GM23338 (cell line): ENCODE measurements around the gene KRT38. TPM values are rescaled to one million over a fixed set of nuclear protein-coding genes. Genes with fewer than 3 reads are reported as not detected.

Source experiments
- CREB1 ChIP-seq: fragments of 250-450 bp; sonication (Bioruptor Pico); IDR thresholded peaks from 2 replicates; pipeline ENCODE4 v1.5.0; 2020; ENCODE audit warnings: low read depth, mild to moderate bottlenecking, moderate library complexity
- CTCF ChIP-seq, 2 experiments: fragments of 200-600 bp in 1 of 2; sonication (generic) in 1 of 2; conservative IDR thresholded peaks; 2 replicates each; pipeline versions ENCODE4 v1.5.1 to v1.6.1; 2016 to 2017; ENCODE audit warnings: antibody characterized with exemption in 2 of 2, low read depth in 2 of 2, mild to moderate bottlenecking in 2 of 2, moderate library complexity in 1 of 2
- EZH2 ChIP-seq: fragments of 200-600 bp; sonication (generic); IDR thresholded peaks from one replicate; pipeline ENCODE4 v1.8.0; 2017; ENCODE audit warnings: antibody characterized with exemption, mild to moderate bottlenecking, low read depth; ENCODE audit not compliant: unreplicated experiment
- EZH2phosphoT487 ChIP-seq: fragments of 200-600 bp; sonication (generic); IDR thresholded peaks from one replicate; pipeline ENCODE4 v1.8.1; 2018; ENCODE audit warnings: antibody characterized with exemption; ENCODE audit not compliant: unreplicated experiment
- POLR2AphosphoS5 ChIP-seq: IDR thresholded peaks from 2 replicates; pipeline ENCODE4 v1.6.1; 2016; ENCODE audit warnings: antibody characterized with exemption, low read depth
- STAT1 ChIP-seq: IDR thresholded peaks from one replicate; pipeline ENCODE4 v1.6.1; 2016; ENCODE audit warnings: antibody characterized with exemption; ENCODE audit not compliant: unreplicated experiment
- polyA plus RNA-seq: library from polyadenylated mRNA; unstranded; fragments of >200 nt; fragmentation: Nextera tagmentation; extraction: Ambion mirVana; gene quantifications from 2 replicates; pipeline ENCODE4 v1.2.1, GENCODE V29; 2016
- total RNA-seq: library from RNA; depleted of rRNA; stranded (reverse); fragments of >200 nt; shearing (Covaris generic); gene quantifications from 2 replicates; pipeline ENCODE4 v1.2.3, GENCODE V29; 2014
- TF ChIP-seq, protein P1 (sequence below): IDR thresholded peaks from 2 replicates; pipeline ENCODE4 v1.6.1; 2016; ENCODE audit warnings: antibody characterized with exemption
- TF ChIP-seq, protein P2 (sequence below): fragments of 250-450 bp; sonication (Bioruptor Pico); IDR thresholded peaks from 2 replicates; pipeline ENCODE4 v1.5.0; 2020; ENCODE audit warnings: mild to moderate bottlenecking, moderate library complexity

The KRT38 gene
- total and polyA plus RNA-seq, 2 experiments from 2014 or later, result not detected

DNA sequence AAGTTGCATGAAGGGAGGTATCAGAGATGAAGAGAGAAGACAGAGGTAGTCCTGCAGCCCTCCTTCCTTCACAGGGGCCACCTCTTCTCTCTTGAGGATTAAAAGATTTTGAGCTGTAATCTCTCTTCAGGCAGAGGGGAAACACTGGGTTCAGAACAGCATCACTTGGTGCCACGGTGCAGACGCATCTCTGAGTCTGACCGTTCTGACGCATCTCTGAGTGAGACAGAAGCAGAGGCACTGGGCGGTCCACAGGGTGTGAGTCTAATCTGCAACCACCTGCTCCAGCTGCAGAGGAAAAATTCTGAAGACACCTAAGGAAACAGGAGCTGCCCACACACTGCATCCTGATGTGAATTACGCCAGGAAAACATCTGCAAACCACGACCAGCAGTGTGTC, 11.1 kb downstream of the KRT38 start (continued):
- no peak for TF ChIP-seq CTCF (conservative IDR thresholded peaks at IDR 0.05; ENCODE audit: low read depth in 2 of 2)
- TF ChIP-seq EZH2, result no peak
- TF ChIP-seq, protein P1, sequence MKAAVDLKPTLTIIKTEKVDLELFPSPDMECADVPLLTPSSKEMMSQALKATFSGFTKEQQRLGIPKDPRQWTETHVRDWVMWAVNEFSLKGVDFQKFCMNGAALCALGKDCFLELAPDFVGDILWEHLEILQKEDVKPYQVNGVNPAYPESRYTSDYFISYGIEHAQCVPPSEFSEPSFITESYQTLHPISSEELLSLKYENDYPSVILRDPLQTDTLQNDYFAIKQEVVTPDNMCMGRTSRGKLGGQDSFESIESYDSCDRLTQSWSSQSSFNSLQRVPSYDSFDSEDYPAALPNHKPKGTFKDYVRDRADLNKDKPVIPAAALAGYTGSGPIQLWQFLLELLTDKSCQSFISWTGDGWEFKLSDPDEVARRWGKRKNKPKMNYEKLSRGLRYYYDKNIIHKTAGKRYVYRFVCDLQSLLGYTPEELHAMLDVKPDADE, result no peak
- TF ChIP-seq, protein P2, sequence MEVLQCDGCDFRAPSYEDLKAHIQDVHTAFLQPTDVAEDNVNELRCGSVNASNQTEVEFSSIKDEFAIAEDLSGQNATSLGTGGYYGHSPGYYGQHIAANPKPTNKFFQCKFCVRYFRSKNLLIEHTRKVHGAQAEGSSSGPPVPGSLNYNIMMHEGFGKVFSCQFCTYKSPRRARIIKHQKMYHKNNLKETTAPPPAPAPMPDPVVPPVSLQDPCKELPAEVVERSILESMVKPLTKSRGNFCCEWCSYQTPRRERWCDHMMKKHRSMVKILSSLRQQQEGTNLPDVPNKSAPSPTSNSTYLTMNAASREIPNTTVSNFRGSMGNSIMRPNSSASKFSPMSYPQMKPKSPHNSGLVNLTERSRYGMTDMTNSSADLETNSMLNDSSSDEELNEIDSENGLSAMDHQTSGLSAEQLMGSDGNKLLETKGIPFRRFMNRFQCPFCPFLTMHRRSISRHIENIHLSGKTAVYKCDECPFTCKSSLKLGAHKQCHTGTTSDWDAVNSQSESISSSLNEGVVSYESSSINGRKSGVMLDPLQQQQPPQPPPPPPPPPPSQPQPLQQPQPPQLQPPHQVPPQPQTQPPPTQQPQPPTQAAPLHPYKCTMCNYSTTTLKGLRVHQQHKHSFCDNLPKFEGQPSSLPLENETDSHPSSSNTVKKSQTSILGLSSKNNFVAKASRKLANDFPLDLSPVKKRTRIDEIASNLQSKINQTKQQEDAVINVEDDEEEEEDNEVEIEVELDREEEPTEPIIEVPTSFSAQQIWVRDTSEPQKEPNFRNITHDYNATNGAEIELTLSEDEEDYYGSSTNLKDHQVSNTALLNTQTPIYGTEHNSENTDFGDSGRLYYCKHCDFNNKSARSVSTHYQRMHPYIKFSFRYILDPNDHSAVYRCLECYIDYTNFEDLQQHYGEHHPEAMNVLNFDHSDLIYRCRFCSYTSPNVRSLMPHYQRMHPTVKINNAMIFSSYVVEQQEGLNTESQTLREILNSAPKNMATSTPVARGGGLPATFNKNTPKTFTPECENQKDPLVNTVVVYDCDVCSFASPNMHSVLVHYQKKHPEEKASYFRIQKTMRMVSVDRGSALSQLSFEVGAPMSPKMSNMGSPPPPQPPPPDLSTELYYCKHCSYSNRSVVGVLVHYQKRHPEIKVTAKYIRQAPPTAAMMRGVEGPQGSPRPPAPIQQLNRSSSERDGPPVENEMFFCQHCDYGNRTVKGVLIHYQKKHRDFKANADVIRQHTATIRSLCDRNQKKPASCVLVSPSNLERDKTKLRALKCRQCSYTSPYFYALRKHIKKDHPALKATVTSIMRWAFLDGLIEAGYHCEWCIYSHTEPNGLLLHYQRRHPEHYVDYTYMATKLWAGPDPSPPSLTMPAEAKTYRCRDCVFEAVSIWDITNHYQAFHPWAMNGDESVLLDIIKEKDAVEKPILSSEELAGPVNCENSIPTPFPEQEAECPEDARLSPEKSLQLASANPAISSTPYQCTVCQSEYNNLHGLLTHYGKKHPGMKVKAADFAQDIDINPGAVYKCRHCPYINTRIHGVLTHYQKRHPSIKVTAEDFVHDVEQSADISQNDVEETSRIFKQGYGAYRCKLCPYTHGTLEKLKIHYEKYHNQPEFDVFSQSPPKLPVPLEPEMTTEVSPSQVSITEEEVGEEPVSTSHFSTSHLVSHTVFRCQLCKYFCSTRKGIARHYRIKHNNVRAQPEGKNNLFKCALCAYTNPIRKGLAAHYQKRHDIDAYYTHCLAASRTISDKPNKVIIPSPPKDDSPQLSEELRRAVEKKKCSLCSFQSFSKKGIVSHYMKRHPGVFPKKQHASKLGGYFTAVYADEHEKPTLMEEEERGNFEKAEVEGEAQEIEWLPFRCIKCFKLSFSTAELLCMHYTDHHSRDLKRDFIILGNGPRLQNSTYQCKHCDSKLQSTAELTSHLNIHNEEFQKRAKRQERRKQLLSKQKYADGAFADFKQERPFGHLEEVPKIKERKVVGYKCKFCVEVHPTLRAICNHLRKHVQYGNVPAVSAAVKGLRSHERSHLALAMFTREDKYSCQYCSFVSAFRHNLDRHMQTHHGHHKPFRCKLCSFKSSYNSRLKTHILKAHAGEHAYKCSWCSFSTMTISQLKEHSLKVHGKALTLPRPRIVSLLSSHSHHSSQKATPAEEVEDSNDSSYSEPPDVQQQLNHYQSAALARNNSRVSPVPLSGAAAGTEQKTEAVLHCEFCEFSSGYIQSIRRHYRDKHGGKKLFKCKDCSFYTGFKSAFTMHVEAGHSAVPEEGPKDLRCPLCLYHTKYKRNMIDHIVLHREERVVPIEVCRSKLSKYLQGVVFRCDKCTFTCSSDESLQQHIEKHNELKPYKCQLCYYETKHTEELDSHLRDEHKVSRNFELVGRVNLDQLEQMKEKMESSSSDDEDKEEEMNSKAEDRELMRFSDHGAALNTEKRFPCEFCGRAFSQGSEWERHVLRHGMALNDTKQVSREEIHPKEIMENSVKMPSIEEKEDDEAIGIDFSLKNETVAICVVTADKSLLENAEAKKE, result no peak
- TF ChIP-seq EZH2phosphoT487, result no peak
- TF ChIP-seq CREB1 (CRISPR knock-in tag), result no peak
- TF ChIP-seq STAT1, result no peak
- TF ChIP-seq POLR2AphosphoS5, result no peak
